NCI-H2171 treated with DMSO at 0.1 percent for 48 hours (cell line): ENCODE data around the gene GRAP2.

Experiments used
- DNase-seq: peaks from one replicate; lab custom pipeline; 2025; lab: John Stamatoyannopoulos, UW

The GRAP2 gene

DNA sequence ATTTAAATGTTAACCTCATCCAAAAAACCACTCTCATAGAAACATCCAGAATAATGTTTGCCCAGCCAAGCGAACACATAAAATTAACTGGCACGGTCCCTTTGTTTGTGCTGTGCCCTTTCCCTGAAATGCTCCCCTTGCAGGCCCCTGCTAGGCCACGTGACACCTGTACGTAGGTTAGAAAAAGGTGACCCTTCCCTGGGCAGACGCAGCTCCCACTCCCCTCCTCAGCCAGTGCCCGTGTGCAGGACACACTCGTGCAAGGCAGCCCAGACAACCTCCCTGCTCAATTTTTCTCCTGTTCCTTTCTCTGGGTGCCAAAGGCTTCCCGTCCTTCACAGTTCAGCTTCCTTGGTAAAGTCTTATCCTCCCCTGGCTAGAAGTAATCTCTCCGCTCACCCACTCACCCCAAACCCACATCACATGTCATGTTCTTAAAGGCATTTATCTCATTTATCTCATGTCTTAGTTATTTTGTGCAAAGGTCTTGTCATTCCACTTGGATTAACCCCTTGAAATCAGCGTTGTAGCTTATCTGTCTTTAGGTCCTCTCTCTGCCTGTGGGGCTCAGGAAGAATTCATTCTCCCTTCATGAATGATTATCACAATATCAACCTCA is 114.6 kb downstream of the GRAP2 start:
- no peak for DNase-seq

DNA sequence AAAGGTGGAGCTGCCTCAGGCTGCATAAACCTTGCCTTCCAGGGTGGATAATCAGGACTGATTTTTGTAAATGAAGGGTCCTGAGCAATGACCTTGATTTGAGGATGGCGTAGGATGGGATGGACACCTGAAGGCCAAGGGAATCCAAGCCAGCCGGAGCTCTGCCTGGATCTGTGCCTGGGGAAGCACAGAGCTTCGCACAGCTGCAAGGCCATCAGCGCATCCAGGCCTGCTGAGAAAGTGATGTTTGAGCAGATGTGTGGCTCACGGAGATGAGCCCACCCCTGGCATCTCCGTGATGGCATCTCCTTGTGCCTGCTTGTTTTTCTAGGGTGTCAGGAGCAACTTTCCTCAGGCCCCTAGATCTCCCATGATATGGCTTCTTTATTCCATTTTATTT is 117.2 kb downstream of the GRAP2 start:
- DNase-seq, result no peak

DNA sequence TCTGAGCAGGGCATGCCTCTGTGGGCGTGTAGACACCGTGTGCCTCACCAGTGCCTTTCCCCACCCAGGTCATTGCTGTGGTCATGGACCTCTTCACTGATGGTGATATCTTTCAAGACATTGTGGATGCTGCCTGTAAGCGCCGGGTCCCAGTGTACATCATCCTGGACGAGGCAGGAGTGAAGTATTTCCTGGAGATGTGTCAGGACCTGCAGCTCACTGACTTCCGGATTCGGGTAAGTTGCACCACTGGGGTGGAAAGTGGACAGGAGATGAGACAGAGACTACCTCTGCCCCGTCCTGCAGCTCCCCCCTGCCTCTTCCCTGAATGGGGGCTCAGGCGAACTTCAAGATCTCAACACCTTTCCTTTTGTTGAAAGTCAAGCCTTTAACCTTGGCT is 118.2 kb downstream of the GRAP2 start:
- DNase-seq, result no peak

DNA sequence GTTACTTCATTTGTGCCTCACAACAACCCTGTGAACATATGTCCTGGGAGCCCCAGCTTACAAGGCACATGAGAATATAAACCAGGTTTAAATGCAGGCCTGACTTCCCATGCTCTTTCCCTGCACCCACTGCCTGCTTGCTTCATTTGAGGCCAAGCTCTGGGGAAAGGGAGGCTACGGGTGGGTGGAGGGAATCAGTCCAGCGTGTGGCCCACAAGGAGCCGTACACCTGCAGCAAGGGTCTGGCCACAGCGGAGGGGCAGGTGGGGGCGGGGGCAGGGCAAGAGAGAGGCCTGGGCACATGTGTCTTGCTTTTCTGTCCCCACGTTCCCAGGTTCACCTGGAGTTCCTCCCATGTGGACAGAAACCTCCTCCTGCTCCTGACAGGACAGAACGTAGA is 120.1 kb downstream of the GRAP2 start:
- peak; percentile 66 for DNase-seq

DNA sequence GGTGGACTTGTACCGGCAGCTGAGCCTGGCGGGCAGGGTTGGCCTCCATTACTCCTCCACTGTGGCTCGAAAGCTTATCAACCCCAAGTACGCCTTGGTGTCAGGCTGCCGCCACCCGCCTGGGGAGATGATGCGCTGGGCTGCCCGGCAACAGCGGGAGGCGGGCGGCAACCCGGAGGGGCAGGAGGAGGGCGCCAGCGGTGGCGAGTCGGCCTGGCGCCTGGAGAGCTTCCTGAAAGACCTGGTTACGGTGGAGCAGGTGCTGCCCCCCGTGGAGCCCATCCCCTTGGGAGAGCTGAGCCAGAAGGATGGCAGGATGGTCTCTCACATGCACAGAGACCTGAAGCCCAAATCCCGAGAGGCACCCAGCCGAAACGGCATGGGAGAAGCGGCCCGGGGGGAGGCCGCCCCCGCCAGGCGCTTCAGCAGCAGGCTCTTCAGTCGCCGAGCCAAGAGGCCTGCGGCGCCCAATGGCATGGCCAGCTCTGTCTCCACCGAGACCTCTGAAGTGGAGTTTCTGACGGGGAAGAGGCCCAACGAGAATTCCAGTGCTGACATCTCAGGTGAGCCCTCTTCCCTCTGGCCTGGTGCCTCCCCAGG is 120.6 kb downstream of the GRAP2 start:
- DNase-seq, result peak; percentile 96

DNA sequence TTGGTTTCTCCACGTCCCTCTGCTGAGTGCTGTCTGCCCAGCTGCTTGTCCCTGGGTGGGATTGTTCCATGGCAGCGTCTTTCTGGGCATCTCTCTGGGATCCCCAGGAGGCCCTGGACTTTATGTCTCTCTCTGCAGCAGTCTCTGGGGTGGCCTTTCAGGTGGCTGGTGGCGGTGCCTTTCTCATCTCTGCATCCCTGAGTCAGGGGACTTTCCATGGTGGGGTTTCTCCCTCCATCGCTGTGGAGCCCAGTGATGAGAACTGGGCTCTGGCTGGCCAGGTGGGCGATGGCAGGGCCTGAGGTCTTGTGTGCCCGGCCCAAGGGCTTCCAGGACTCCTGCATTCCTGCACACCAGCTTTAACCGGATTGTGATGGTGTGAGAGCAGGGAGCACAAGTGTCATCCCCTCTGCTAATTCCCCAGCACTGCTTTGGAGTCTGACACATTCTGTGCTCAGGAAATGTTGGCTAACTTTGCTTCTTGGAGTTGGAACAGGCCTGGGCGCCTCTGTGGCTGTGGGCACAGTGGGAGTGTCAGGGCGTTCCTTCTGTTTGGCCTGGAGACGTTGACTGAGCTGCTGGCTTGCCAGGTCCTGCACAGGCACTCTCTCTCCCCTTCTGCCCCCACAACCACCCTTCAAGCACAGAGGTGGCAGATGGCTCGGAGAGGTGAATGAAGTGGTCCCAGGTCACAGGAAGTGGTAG is 121.8 kb downstream of the GRAP2 start:
- no peak for DNase-seq
